Measurements from ENCODE around the gene SNW1. TPM values are rescaled to one million over a fixed set of nuclear protein-coding genes. Genes with fewer than 3 reads are reported as not detected.

The SNW1 gene
- total and polyA plus RNA-seq, 4 donors, result 17.3 to 33.8 (median 18.4) TPM

GRCh38 chr14:77805706-77806105 is 44.8 kb upstream of the SNW1 start:
- peaks cover 0 to under 1% (median 0%) of the 10 kb centered on the region in 4 donors for H3K4me1 ChIP-seq (ENCODE audit: control insufficient read depth in 4 of 4, insufficient read depth in 4 of 4, low read length in 3 of 4)
- no peak overlapping the region for H3K27ac ChIP-seq (ENCODE audit: low read depth in 1 of 2, low read length in 2 of 2)
- no peak overlapping the region for H3K9ac ChIP-seq (ENCODE audit: low read depth in 1 of 2, low read length in 2 of 2)
- H3K36me3 ChIP-seq (ENCODE audit: control insufficient read depth in 4 of 4, insufficient read depth in 3 of 4, low read depth in 1 of 4, low read length in 3 of 4), result no peaks in the 10 kb centered on the region
- no peak for DNase-seq (ENCODE audit: low spot score)
- TF ChIP-seq MAX (IDR thresholded peaks at IDR 0.05) (no peak), ZBTB33 (IDR thresholded peaks at IDR 0.05) (no peak)
- H3K9me3 ChIP-seq (ENCODE audit: control insufficient read depth in 4 of 4, low read length in 3 of 4), result no peaks in the 10 kb centered on the region
- no peaks in the 10 kb centered on the region for H3K27me3 ChIP-seq (ENCODE audit: control insufficient read depth in 4 of 4, insufficient read depth in 4 of 4, low read length in 3 of 4)
- 91% methylated on average over 6 of the region's 6 CpGs for WGBS
- no peak overlapping the region for H3K4me3 ChIP-seq (ENCODE audit: low read depth in 1 of 3, low read length in 3 of 3)

- WGBS, result 76% methylated on average over 6 of the region's 6 CpGs
- H3K9ac ChIP-seq (ENCODE audit: low read depth in 1 of 2, low read length in 2 of 2), result no peak overlapping the region
Measured at GRCh38 chr14:77804592-77804991, 43.6 kb upstream of the SNW1 start.

GRCh38 chr14:77800814-77801213 is 39.9 kb upstream of the SNW1 start:
- Histone ChIP-seq H3K27me3 (ENCODE audit: control insufficient read depth in 4 of 4, insufficient read depth in 4 of 4, low read length in 3 of 4) (no peaks in the 10 kb centered on the region), H3K27ac (ENCODE audit: low read depth in 1 of 2, low read length in 2 of 2) (peak overlapping the region in 1 of 2 donors; percentile 92), H3K4me3 (ENCODE audit: low read depth in 1 of 3, low read length in 3 of 3) (peak overlapping the region; percentile 69 to 95 (median 87)), H3K9me3 (ENCODE audit: control insufficient read depth in 4 of 4, low read length in 3 of 4) (no peaks in the 10 kb centered on the region), H3K36me3 (ENCODE audit: control insufficient read depth in 4 of 4, insufficient read depth in 3 of 4, low read depth in 1 of 4, low read length in 3 of 4) (no peaks in the 10 kb centered on the region), H3K9ac (ENCODE audit: low read depth in 1 of 2, low read length in 2 of 2) (peak overlapping the region; percentile 60 to 85), H3K4me1 (ENCODE audit: control insufficient read depth in 4 of 4, insufficient read depth in 4 of 4, low read length in 3 of 4) (peaks cover 0 to 8% (median 2%) of the 10 kb centered on the region in 4 donors)
- DNase-seq (ENCODE audit: low spot score), result no peak
- WGBS, result 76% methylated on average over 1 of the region's 1 CpG
- TF ChIP-seq JUND (IDR thresholded peaks at IDR 0.05) (no peak), NR2F2 (IDR thresholded peaks at IDR 0.05) (no peak), SP1 (IDR thresholded peaks at IDR 0.05) (no peak), TAF1 (conservative IDR thresholded peaks at IDR 0.05) (no peak), ATF3 (IDR thresholded peaks at IDR 0.05) (no peak), YY1 (IDR thresholded peaks at IDR 0.05) (no peak), GABPA (IDR thresholded peaks at IDR 0.05 in 1 of 2, conservative IDR thresholded peaks at IDR 0.05 in 1 of 2) (no peak), FOXA2 (IDR thresholded peaks at IDR 0.05) (no peak), ZBTB33 (IDR thresholded peaks at IDR 0.05) (no peak), RAD21 (IDR thresholded peaks at IDR 0.05) (no peak), MAX (IDR thresholded peaks at IDR 0.05) (no peak), FOXA1 (IDR thresholded peaks at IDR 0.05) (no peak), REST (IDR thresholded peaks at IDR 0.05) (no peak)

More at GRCh38 chr14:77804592-77804991, 43.6 kb upstream of the SNW1 start:
- Histone ChIP-seq H3K27me3 (ENCODE audit: control insufficient read depth in 4 of 4, insufficient read depth in 4 of 4, low read length in 3 of 4) (no peaks in the 10 kb centered on the region), H3K9me3 (ENCODE audit: control insufficient read depth in 4 of 4, low read length in 3 of 4) (no peaks in the 10 kb centered on the region), H3K4me1 (ENCODE audit: control insufficient read depth in 4 of 4, insufficient read depth in 4 of 4, low read length in 3 of 4) (peaks cover 0 to 5% (median 1%) of the 10 kb centered on the region in 4 donors), H3K36me3 (ENCODE audit: control insufficient read depth in 4 of 4, insufficient read depth in 3 of 4, low read depth in 1 of 4, low read length in 3 of 4) (no peaks in the 10 kb centered on the region), H3K27ac (ENCODE audit: low read depth in 1 of 2, low read length in 2 of 2) (no peak overlapping the region), H3K4me3 (ENCODE audit: low read depth in 1 of 3, low read length in 3 of 3) (no peak overlapping the region)
- DNase-seq (ENCODE audit: low spot score), result no peak
- no peak for TF ChIP-seq ZBTB33 (IDR thresholded peaks at IDR 0.05)
- TF ChIP-seq RAD21 (IDR thresholded peaks at IDR 0.05), result peak in 1 of 2 donors; percentile 16
